GM21576 (cell line): ENCODE measurements around the gene SPPL3.
"Not testable (repeated sequence)": the region's sequence is repeated elsewhere in the genome, so short reads cannot be mapped to it uniquely, and the experiment has no call there.

Experiments
- ATAC-seq: cut with Tn5 transposase; IDR thresholded peaks from one replicate; pipeline ENCODE4 v1.9.1; 2021; ENCODE audit warnings: mild to moderate bottlenecking, moderate library complexity; ENCODE audit not compliant: unreplicated experiment

Gene SPPL3

DNA sequence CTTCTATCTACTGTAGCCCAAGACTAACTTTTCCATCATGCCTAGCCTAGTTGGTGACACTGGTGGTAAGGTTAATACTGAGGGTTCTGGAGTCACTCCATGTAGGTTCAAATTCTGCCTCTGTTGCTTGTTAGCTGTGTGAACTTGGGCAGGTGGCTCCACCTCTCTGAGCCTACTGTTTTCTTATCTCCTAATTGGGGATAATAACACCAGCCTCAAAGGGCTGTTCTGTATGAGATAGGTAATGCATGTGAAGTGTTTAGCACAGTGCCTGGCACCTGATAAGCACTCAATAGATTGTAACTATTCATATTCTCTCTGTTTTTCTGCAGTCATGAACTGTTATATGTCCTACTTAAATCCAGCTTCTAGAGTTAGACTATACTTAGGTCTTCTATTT, 17.5 kb upstream of the SPPL3 start:
- ATAC-seq = no peak

DNA sequence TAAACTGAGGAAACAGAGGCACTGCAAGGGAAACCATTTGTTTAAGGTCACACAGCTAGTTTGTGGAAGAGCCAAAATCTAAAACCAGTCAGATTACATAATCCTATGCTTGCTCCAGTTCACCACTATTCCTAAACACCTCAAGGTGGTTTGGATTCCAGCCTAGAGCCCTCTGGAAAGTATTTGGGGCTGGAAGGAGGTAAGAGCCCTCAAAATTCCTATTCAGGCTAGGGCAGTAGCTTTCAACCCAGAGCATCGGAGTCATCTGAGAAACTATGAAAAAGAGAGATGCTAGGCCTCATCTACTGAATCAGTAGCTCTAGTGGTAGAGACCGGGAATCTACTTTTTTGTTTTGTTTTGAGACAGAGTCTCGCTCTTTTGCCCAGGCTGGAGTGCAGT, 16.0 kb upstream of the SPPL3 start:
- ATAC-seq = no peak

DNA sequence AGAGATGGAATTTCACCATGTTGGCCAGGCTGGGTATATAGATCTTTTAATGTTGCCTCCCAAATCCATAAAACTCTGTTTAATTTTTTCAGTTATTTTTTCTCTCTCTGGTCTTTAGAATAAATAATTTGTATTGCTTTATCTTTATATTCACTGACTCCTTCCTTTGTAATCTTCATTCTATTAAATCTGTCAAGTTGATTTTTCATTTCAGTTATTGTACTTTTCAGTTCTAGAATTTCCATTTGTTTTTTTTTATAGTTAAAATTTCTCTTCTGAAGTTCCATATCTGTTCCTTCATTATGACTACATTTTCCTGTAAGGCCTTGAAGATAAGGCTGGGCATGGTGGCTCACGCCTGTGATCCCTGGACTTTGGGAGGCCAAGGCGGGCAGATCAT, 13.6 kb upstream of the SPPL3 start:
- ATAC-seq = no peak

DNA sequence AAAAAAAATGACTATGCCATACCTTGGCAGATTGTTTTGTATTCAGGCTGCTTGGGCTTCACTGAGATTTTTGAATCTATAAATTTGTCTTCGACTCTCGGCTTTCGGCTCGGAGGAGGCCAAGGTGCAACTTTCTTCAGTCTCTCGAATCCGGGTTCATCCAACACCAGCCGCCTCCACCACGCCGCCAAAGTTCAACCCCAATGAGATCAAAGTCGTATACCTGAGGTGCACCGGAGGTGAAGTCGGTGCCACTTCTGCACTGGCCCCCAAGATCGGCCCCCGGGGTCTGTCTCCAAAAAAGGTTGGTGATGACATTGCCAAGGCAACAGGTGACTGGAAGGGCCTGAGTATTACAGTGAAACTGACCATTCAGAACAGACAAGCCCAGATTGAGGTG, 12.4 kb upstream of the SPPL3 start:
- ATAC-seq = no peak

DNA sequence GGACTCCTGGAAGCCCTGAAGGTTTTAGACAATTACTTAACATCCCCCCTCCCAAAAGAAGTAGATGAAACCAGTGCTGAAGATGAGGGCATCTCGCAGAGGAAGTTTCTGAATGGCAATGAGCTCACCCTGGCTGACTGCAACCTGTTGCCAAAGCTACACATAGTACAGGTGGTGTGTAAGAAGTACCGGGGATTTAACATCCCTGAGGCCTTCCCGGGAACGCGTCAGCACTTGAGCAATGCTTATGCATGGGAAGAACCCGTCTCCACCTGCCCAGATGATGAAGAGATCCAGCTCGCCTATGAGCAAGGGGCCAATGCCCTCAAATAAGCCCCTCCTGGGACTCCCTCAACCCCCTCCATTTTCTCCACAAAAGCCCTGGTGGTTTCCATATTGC, 10.6 kb upstream of the SPPL3 start:
- ATAC-seq = no peak

DNA sequence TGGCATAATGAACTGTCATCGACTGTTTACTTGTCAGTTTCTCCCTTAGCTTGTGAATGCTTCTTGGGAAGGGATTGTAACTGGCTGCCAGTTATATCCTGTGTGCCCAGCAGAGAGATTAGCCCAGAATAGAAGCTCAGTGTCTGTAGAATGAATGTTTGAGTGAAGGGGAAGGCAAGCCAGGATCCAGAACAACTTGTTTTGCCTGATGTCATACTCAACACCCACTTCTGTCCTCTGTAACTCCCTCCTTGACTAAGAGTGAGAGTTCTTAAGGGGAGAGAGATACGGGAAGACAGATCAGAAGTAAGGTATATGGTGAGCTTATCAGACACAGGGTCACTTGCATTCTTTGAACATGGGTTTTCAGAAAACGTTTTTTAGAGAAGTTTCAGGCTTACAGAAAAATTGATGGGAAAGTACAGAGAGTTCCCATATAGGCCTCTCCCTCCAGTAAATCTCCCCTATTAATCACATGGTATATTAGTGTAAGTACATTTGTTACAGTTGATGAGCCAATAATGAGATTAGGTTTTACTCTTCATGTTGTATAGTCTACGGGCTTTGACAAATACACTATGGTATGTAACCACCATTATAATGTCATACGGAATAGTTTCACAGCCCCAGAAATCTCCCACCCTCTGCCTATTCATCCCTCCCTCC, 5.6 kb upstream of the SPPL3 start:
- no peak for ATAC-seq

DNA sequence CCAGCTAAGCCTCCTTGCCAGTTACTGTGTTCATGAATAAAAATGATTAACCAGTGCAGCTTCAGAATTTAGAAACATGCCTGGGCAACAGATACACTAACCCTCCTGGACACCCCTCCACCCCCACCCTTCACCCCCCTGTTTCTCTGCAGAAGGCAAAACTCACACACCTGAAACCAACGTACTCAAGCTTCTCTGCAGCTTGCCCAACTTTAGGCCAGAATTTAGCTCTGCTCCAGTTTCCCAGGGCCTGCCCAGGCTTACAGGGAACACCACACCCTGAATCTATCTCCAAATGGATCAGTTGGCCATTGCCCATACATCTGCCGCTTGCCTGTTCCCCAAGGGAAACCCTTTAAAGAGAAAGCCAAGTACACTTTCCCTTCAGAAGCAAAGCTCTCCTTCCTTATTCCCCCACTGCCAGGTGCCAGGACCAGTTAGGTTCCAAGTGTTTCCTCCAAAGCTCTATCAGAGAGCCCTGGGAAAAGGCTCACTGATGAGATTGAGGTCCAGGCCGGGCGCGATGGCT, 1.8 kb upstream of the SPPL3 start:
- ATAC-seq = no peak

DNA sequence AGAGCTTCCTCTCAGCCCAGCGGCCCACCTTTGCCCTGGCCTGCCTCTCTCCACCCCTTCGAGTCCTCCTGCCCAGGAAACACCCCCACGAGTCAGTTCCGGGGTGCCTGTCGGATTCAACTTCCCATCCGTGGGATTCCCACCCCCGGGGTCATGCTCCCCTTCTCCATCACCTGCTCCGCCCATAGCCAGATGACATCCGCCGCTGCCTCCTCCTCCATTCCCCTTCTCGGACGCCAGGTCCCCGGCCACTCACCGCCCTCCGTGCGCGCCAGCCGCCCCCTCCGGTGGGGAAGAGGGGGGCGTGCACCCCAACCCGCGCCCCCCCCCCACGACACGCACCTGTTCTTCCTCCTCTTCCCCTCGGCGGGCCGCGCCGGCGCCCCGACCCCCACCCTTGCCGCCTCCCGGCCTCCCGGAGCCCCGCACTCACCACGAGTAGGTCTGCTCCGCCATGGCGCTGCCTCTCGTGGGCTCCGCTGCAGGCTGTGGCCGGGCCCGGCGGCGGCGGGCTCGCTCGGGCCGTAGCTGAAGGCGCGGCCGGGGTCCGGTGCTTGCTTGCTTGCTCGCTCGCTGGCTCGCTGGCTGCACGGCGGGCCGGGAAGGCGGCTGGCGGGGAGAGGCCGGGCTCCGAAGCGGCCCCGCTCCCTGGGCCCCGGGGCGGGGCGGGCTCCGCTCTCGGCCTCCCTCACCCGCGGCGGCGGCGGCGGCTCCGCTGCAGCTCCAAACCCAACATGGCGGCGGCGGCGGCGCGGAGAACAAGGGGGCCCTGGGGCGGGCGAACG, 554 bp downstream of the SPPL3 start:
- ATAC-seq = peak; percentile 46

DNA sequence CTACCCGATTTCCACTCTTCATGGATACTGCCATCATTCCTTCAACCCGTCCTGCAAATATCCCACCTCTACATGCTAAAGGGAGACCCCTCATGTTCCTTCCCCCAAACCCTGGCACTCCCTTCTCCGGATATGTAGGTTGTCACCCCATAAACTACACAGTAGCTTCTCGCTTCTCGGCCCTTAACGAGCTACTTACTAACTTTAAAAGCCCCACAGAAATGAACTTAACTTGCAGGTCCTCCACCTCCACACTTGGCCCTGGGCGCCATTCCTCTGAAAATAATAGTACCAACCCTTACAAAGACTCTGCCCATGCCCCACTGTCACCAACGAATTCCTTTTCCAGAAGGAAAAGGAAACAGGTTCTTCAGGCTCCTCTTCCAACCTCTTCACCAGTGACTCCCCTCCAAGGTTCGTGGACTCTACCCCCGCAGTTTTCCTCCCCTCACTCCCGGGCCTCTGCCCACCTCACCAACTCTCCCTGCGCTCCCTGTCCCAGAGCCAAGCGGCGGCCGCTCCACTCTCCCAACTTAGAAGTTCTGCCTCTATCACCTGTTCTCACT, 1.2 kb downstream of the SPPL3 start:
- ATAC-seq = no peak

DNA sequence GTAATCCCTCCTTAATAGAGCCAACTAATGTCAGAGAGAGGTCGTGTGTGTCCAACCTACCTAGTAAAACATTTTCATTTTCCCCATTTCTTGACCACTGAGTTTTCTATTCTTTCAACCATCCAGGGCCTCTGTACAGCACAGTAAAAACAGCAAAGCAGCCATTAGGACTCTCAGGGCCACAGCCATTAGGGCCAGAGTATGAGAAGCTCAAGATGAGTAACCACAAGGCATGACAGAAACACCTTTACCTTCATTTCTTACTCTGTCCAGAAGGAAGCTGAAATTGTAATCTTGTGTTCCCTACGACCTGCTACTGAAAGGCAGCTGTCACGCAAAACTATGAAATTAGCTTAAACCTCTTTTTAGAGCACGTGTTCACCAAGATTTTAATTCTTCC, 2.3 kb downstream of the SPPL3 start:
- ATAC-seq = no peak

DNA sequence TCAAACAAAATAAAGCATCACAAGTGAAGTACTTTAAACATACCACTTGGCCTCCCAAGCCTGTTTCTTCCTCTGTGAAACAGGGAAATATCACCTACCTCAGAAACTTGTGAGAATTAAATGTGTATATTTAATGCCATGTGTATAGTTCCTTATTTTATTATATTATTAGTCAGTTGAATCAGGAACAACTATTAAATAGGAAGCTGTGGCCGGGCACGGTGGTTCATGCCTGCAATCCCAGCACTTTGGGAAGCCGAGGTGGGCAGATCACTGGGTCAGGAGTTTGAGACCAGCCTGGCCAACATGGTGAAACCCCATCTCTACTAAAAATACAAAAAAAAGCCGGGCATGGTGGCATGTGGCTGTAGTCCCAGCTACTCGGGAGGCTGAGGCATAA, 3.1 kb downstream of the SPPL3 start:
- not testable (repeated sequence) for ATAC-seq

DNA sequence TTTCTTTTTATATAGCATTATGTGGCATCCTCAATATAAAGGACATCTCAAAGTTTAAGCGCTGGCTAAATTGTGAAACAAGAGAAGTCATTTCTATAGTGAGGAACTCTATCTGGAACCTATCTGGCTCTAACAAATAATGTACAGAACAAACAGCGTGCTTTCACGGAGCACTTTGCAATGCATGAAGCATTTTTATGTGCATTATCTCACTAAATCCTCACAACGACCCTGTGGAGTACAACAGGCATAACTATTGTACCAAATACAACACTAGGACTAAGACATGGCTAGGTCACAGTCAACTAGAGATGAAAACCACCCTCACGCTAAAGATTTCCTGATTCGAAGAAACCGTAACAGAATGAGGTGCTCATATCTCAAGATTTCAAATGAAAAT, 8.6 kb downstream of the SPPL3 start:
- no peak for ATAC-seq

DNA sequence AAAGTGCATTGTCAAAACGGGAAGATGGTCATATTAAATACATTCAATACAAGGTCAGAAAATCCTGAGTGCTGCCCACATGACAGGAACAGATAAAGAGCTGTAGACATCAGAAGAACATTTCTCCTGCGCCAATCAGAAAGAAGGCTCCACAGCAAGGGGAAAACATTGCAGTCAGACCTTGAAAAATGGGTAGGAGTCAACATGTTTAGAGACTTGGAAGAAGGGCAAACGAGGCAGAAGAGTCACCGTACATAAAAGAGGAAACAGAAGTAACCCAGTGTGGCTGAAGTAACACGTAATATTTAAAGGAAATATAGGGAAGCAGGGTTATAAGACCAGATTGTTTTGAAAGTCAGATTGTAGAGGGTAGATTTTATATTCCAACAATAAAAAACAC, 11.9 kb downstream of the SPPL3 start:
- ATAC-seq = no peak

DNA sequence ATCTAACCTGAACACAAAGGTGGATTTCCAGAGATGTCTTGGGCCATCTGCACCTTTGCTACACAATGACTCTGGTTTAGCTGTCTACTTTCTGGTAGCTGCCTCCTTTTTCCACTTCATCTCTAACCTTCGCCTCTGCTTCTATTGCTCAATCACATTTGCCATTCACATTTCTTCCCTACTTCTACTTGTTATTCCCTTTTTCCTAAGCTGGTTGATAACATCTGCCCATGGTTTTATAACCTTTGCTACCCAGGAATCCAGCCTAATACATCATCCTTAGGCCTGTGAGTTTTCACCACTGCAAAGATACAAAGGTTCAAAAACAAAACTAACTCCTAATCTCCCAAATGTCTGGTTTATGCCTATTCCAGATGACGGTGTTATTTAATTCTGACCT, 13.2 kb downstream of the SPPL3 start:
- no peak for ATAC-seq

DNA sequence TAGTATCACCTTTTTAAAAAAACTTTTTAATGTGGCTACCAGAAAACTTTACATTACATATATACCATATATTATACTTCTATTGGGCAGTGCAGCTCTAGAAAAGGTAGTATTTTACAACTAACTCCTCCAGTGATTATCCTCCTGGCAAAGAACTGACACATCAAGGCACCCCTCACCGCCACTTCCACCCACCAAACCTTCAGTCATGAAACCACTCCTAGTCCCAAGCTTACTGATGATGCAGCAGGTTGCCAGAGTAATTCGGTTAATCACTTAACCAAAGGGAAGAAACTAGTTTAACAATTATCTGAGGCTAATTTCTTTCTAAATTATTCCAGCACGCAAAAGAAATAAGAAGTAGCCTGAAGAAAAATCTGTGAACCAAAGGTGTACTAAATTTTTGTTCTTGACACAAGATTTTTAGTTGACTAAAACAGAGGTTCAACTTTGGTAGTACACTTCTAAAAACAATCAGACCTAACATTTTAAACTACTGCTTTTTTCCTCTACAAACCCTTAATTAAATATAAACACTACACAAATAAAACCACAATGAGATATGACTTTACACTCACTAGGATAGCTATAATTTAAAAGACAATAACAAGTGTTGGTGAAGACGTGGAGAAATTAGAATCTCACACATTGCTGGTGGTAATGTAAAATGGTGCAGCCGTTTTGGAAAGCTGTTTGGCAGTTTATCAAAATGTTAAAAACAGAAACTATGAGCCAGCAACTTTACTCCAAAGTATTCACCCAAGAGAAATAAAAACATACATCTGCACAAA, 16.7 kb downstream of the SPPL3 start:
- ATAC-seq = no peak

DNA sequence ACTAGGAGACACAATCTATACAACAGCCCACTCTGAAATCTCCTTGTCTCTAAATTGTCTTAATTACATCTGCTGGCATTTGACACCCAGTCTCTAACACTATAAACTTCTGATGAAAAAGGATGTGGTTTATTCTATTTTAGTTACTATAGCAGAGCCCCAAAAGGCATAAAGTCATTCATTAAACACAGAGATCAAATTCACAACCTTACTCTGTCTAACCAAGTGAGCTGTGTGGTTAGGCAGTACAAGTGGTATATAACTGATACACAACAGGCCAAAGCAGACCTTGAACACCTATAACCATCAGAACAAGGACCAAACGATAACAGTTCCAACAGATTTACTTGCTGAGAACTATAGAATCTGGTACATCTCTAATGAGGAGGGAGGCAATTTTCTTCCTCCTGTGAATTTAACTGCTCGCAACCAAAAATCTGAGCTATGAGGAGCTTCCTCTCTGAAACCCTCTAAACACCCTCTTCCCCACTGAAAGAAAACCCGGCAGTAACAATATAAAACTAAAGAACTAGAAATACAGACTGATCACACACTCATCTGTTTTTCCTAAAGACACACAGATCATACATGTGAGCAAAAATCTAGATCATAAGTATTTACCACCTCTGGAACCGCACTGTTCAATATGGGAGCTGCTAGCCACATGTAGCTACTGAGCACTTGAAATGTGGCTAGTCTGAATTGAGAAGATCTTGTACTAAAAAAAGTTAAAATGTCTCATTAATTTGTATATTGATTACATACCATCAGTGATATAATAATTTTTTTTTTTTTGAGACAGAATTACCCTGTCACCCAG, 17.7 kb downstream of the SPPL3 start:
- peak; percentile 58 for ATAC-seq

DNA sequence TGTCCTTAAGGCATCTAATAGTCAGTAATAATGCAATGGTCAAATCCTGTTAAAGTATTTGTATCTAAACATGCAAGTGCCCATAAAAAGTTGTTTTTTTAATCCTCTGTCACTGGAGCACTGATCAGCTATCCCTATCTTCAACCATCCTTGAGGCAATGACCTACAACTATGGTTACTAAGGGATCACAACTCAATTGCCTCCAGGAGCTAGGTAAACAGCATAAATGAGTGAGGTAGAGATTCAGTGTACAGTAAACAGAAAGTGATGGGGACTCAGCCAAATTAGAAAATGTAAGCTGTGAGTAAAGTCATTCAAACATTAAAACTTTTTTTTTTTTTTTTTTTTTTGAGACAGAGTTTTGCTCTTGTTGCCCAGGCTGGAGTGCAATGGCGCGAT, 18.6 kb downstream of the SPPL3 start:
- no peak for ATAC-seq

DNA sequence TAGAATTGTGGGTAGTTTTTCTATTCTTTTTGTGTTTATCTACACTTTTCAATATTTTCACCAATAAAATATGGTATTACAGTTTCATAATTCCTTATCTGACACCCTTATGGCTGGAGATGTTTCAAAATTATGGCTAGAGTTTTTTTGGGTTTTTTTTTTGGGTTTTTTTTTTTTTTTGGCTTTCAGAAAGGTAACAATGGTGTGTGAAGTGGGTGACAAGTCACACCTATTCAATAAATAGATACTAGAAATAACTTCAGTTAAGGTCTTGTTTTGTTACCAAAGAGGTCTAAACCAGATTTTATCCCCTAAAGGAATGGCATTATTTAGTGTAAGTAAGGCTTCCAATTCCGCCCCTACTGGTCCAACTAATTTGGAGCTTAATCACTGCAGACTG, 19.5 kb downstream of the SPPL3 start:
- ATAC-seq = no peak

DNA sequence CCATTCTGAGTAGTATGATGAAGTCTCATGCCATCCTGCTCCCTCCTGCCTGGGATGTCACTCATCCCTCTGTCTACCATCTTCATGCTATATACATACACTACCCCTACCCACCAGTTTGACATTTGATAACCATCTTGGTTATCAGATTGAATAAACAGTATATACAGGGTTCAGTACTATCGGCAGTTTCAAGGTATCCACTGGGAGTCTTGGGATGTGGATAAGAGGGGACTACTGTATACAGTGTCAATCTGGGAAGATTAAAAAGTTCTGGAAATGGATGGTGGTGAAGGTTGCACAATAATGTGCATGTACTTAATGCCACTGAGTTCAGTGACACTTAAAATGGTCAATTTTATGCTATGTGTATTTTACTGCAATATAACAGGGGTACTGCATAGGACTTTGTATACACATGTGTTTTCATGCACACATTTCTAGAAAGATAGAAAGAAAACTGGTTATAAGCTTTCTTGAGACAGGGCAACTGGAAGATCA, 22.1 kb downstream of the SPPL3 start:
- ATAC-seq = no peak

DNA sequence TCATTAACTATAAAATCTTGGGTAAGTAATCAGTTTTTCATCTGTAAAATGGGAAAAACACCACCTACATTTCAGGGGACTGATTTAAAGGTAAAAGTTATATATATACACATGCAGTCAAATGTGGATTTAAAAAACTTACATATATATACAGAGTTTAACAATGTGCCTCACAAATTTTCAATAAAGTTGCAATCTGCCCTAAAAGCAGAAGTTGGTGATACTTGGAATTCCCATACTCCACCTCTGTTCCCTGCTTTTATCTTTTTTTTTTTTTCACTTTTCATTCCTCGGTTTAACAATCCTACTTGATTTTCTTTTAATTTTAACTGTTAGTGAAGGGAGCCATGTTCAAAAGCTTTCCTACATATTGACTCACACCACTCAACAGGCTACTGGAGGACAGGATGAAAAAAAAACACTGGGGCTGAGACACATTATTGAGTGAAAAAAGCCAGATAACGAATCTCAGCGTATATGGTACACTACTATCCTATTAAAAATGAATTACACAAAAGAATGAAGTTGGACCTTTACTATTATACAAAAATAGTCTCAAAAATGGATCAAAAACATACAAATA, 24.3 kb downstream of the SPPL3 start:
- ATAC-seq = no peak
